DOHH2 (cell line): ENCODE results near the gene SMIM5.
"Not testable (repeated sequence)": the region's sequence is repeated elsewhere in the genome, so short reads cannot be mapped to it uniquely, and the experiment has no call there.

Experiments
- H3F3A ChIP-seq: fragments of 200-600 bp; sonication (generic), shearing (Covaris generic); 2 replicates; pipeline ENCODE4 v1.6.0; 2016; ENCODE audit warnings: antibody characterized with exemption, mild to moderate bottlenecking; ENCODE audit not compliant: control insufficient read depth, insufficient read depth
- H3K27ac ChIP-seq: fragments of 200-600 bp; sonication (generic); 2 replicates; pipeline ENCODE4 v1.5.1; 2014; ENCODE audit warnings: low read depth, mild to moderate bottlenecking, low read length, moderate library complexity
- H3K27me3 ChIP-seq: fragments of 200-600 bp; sonication (generic); 2 replicates; pipeline ENCODE4 v1.6.1; 2014; ENCODE audit warnings: mild to moderate bottlenecking, low read length, mixed read lengths; ENCODE audit not compliant: control insufficient read depth
- H3K36me3 ChIP-seq: fragments of 200-600 bp; sonication (generic); 2 replicates; pipeline ENCODE4 v1.6.1; 2014; ENCODE audit warnings: mild to moderate bottlenecking, low read length, moderate library complexity, mixed read lengths; ENCODE audit not compliant: control insufficient read depth
- H3K4me1 ChIP-seq: fragments of 200-600 bp; sonication (generic); 2 replicates; pipeline ENCODE4 v1.6.1; 2014; ENCODE audit warnings: mild to moderate bottlenecking, low read length, mixed read lengths; ENCODE audit not compliant: control insufficient read depth
- H3K4me2 ChIP-seq: fragments of 200-600 bp; sonication (generic); 2 replicates; pipeline ENCODE4 v1.6.0; 2014; ENCODE audit warnings: mild to moderate bottlenecking, low read length, moderate library complexity
- H3K4me3 ChIP-seq: fragments of 200-600 bp; sonication (generic); 2 replicates; pipeline ENCODE4 v1.5.1; 2014; ENCODE audit warnings: mild to moderate bottlenecking, low read length, mixed read lengths
- H3K79me2 ChIP-seq: fragments of 200-600 bp; sonication (generic); 2 replicates; pipeline ENCODE4 v1.6.1; 2014; ENCODE audit warnings: mild to moderate bottlenecking, low read length, mixed read lengths; ENCODE audit not compliant: control insufficient read depth
- H3K9me2 ChIP-seq: fragments of 200-600 bp; sonication (generic); replicated peaks from 2 replicates; pipeline ENCODE4 v1.6.1; 2014; ENCODE audit warnings: mild to moderate bottlenecking, low read length, mixed read lengths; ENCODE audit not compliant: control insufficient read depth
- H3K9me3 ChIP-seq: fragments of 200-600 bp; sonication (generic); 2 replicates; pipeline ENCODE4 v1.6.1; 2014; ENCODE audit warnings: antibody characterized with exemption, low read length, mixed read lengths; ENCODE audit not compliant: control insufficient read depth, insufficient read depth
- H4K20me1 ChIP-seq: fragments of 200-600 bp; sonication (generic); 2 replicates; pipeline ENCODE4 v1.6.0; 2014; ENCODE audit warnings: low read depth, mild to moderate bottlenecking, antibody characterized with exemption, low read length, moderate library complexity; ENCODE audit not compliant: control insufficient read depth, insufficient read depth
- CTCF ChIP-seq: fragments of 200-600 bp; sonication (generic); IDR thresholded peaks from one replicate; pipeline ENCODE4 v1.5.1; 2014; ENCODE audit warnings: antibody characterized with exemption, mild to moderate bottlenecking, low read depth, low read length; ENCODE audit not compliant: poor library complexity, severe bottlenecking
- EZH2phosphoT487 ChIP-seq: fragments of 200-600 bp; sonication (generic); IDR thresholded peaks from 2 replicates; pipeline ENCODE4 v1.6.1; 2017; ENCODE audit warnings: borderline replicate concordance, mild to moderate bottlenecking, antibody characterized with exemption, low read length, moderate library complexity, mixed read lengths

Gene SMIM5

GRCh38 chr17:75637143-75637538 lies 3.9 kb downstream of the SMIM5 start:
- Histone ChIP-seq H3K9me3 (no peaks in the 10 kb centered on the region), H4K20me1 (0 out of 2 replicates have a peak, but pooled peaks cover 2% of the 10 kb centered on the region), H3K27me3 (no peaks in the 10 kb centered on the region), H3K4me3 (no peak overlapping the region), H3K4me1 (peaks cover 21% of the 10 kb centered on the region), H3K4me2 (no peak overlapping the region), H3K79me2 (no peaks in the 10 kb centered on the region; the same call in 1 of the 2 replicates), H3F3A (no peaks in the 10 kb centered on the region), H3K27ac (no peak overlapping the region), H3K9me2 (no peaks in the 10 kb centered on the region), H3K36me3 (peaks cover 33% of the 10 kb centered on the region)
- TF ChIP-seq CTCF (no peak), EZH2phosphoT487 (no peak)

- H3K4me2 ChIP-seq = no peak overlapping the region
- no peaks in the 10 kb centered on the region for H3K27me3 ChIP-seq
- no peaks in the 10 kb centered on the region for H3F3A ChIP-seq
- no peak overlapping the region for H3K27ac ChIP-seq
- no peaks in the 10 kb centered on the region; the same call in 1 of the 2 replicates for H3K79me2 ChIP-seq
- H3K9me2 ChIP-seq = no peaks in the 10 kb centered on the region
- H3K36me3 ChIP-seq = peaks cover 29% of the 10 kb centered on the region
- TF ChIP-seq EZH2phosphoT487 (no peak), CTCF (no peak)
- no peak overlapping the region for H3K4me3 ChIP-seq
- H3K9me3 ChIP-seq = no peaks in the 10 kb centered on the region
- H4K20me1 ChIP-seq = 0 out of 2 replicates have a peak, but pooled peaks cover 2% of the 10 kb centered on the region
- peaks cover 21% of the 10 kb centered on the region for H3K4me1 ChIP-seq
Observed at GRCh38 chr17:75637551-75637950, 4.3 kb downstream of the SMIM5 start.

- peaks cover 32% of the 10 kb centered on the region for H3K36me3 ChIP-seq
- not testable (repeated sequence) for H3K9me2 ChIP-seq, H4K20me1 ChIP-seq, H3K79me2 ChIP-seq, H3K27ac ChIP-seq, H3F3A ChIP-seq, H3K4me2 ChIP-seq, H3K27me3 ChIP-seq, H3K9me3 ChIP-seq, H3K4me3 ChIP-seq
- peaks cover 16% of the 10 kb centered on the region for H3K4me1 ChIP-seq
Observed at GRCh38 chr17:75638039-75638438, 4.8 kb downstream of the SMIM5 start.

- Histone ChIP-seq H3K27me3 (no peaks in the 10 kb centered on the region), H3K27ac (no peak overlapping the region), H3K4me2 (no peak overlapping the region), H3K9me3 (no peaks in the 10 kb centered on the region), H3K4me3 (no peak overlapping the region), H3K4me1 (peaks cover 7% of the 10 kb centered on the region), H3F3A (no peaks in the 10 kb centered on the region), H4K20me1 (0 out of 2 replicates have a peak, but pooled peaks cover 2% of the 10 kb centered on the region), H3K79me2 (no peaks in the 10 kb centered on the region), H3K9me2 (no peaks in the 10 kb centered on the region), H3K36me3 (peaks cover 37% of the 10 kb centered on the region)
- TF ChIP-seq EZH2phosphoT487 (no peak), CTCF (no peak)
Observed at GRCh38 chr17:75638893-75639292, 5.7 kb downstream of the SMIM5 start.
